GM23338 (cell line): Measurements from ENCODE around the gene EFHC2.

Source experiments
- EZH2 ChIP-seq: fragments of 200-600 bp; sonication (generic); IDR thresholded peaks from one replicate; pipeline ENCODE4 v1.8.0; 2017; ENCODE audit warnings: antibody characterized with exemption, mild to moderate bottlenecking, low read depth; ENCODE audit not compliant: unreplicated experiment
- JUNB ChIP-seq: IDR thresholded peaks from one replicate; pipeline ENCODE4 v1.6.1; 2016; ENCODE audit warnings: antibody characterized with exemption; ENCODE audit not compliant: unreplicated experiment
- NANOG ChIP-seq: IDR thresholded peaks from 2 replicates; pipeline ENCODE4 v1.6.1; 2016; ENCODE audit warnings: antibody characterized with exemption, borderline replicate concordance
- POLR2AphosphoS5 ChIP-seq: IDR thresholded peaks from 2 replicates; pipeline ENCODE4 v1.6.1; 2016; ENCODE audit warnings: antibody characterized with exemption, low read depth
- STAT1 ChIP-seq: IDR thresholded peaks from one replicate; pipeline ENCODE4 v1.6.1; 2016; ENCODE audit warnings: antibody characterized with exemption; ENCODE audit not compliant: unreplicated experiment
- TF ChIP-seq, protein P1 (sequence below), 2 experiments: fragments of 200-600 bp in 1 of 2; sonication (generic) in 1 of 2; conservative IDR thresholded peaks; 2 replicates each; pipeline versions ENCODE4 v1.5.1 to v1.6.1; 2016 to 2017; ENCODE audit warnings: antibody characterized with exemption in 2 of 2, low read depth in 2 of 2, mild to moderate bottlenecking in 2 of 2, moderate library complexity in 1 of 2
- TF ChIP-seq, protein P2 (sequence below): IDR thresholded peaks from one replicate; pipeline ENCODE4 v1.6.1; 2018; ENCODE audit warnings: antibody characterized with exemption; ENCODE audit not compliant: unreplicated experiment

DNA sequence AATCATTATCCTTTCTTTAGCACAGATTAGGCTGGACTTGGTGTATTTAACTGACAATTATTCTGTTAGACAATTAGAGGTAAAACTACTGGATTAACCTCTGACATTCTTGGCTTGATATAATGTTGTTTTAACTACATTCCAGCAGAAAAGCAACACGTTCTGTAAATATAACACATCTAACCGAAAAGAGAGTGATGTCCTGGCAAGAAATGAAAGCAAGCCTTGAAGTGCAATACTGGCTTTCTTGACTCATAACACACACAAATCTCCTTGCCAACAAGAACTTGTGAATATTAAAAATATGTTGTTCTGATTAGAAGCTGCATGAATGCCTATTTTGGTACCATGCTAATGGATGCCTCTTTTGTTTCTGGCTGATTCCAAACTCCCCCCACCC, 76.4 kb downstream of the EFHC2 start:
- TF ChIP-seq, protein P1, sequence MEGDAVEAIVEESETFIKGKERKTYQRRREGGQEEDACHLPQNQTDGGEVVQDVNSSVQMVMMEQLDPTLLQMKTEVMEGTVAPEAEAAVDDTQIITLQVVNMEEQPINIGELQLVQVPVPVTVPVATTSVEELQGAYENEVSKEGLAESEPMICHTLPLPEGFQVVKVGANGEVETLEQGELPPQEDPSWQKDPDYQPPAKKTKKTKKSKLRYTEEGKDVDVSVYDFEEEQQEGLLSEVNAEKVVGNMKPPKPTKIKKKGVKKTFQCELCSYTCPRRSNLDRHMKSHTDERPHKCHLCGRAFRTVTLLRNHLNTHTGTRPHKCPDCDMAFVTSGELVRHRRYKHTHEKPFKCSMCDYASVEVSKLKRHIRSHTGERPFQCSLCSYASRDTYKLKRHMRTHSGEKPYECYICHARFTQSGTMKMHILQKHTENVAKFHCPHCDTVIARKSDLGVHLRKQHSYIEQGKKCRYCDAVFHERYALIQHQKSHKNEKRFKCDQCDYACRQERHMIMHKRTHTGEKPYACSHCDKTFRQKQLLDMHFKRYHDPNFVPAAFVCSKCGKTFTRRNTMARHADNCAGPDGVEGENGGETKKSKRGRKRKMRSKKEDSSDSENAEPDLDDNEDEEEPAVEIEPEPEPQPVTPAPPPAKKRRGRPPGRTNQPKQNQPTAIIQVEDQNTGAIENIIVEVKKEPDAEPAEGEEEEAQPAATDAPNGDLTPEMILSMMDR (conservative IDR thresholded peaks at IDR 0.05; ENCODE audit: low read depth in 2 of 2) = no peak
- no peak for TF ChIP-seq STAT1
- TF ChIP-seq NANOG = no peak
- TF ChIP-seq, protein P2, sequence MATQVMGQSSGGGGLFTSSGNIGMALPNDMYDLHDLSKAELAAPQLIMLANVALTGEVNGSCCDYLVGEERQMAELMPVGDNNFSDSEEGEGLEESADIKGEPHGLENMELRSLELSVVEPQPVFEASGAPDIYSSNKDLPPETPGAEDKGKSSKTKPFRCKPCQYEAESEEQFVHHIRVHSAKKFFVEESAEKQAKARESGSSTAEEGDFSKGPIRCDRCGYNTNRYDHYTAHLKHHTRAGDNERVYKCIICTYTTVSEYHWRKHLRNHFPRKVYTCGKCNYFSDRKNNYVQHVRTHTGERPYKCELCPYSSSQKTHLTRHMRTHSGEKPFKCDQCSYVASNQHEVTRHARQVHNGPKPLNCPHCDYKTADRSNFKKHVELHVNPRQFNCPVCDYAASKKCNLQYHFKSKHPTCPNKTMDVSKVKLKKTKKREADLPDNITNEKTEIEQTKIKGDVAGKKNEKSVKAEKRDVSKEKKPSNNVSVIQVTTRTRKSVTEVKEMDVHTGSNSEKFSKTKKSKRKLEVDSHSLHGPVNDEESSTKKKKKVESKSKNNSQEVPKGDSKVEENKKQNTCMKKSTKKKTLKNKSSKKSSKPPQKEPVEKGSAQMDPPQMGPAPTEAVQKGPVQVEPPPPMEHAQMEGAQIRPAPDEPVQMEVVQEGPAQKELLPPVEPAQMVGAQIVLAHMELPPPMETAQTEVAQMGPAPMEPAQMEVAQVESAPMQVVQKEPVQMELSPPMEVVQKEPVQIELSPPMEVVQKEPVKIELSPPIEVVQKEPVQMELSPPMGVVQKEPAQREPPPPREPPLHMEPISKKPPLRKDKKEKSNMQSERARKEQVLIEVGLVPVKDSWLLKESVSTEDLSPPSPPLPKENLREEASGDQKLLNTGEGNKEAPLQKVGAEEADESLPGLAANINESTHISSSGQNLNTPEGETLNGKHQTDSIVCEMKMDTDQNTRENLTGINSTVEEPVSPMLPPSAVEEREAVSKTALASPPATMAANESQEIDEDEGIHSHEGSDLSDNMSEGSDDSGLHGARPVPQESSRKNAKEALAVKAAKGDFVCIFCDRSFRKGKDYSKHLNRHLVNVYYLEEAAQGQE = no peak
- TF ChIP-seq EZH2 = no peak
- no peak for TF ChIP-seq JUNB
- no peak for TF ChIP-seq POLR2AphosphoS5
